Measurements from ENCODE around the gene RPA1.

RPA1 gene

DNA sequence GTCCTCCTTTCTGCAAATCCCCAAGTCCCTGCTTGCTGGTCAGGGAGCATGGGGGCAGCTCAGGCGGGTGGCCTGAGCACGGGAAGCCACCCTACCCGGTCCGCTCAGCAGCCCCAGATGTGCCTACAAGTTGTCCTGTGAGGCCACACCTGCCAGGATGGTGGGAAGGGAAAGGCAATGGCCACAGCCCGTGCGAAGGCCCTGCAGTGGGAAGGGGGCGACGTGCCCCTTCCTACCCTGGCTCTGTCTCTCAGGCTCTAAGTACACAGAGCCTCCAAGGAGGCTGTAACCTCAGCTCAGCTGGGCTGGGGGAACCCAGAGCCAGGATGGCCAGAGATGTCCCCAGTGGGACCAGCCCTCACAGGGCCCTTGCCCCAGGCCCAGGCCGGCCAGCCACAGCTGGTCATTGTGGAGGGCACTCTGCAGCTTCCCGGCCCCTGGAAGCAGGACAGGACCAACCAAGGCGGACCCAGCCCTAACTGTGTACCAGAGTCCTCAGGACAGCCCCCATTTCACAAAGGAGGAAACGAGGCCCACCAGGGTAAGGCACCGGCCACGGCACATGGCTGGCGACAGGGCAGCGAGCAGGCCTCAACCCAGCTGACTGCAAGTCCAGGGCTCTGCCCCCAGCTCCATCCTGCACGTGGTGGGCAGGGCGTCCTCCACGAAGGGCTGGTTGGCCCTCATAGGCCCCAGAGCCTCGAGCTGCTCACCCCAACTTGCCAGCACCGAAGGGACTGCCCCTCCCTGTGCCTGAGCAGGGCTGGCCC, 113.0 kb downstream of the RPA1 start:
- DNase-seq, result no peak

DNA sequence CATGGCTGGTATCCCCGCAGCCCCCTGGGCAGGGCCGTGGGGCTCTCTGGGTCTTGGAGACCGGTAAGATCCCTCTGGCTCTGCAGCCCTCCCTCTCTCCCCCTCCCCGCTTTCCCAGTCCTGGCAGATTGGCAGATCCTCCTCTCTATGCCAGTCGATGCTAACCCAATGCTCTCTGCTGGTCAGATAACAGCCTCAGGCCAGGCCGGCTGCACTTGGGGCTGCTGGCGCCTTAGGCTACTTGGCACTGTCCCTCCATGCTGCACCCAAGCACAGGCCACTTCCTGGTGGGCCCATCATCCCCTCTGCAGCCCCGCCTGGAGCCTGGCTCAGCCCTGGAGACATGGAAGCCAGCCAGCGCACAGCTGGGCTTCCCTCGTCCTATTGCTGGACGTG, 113.6 kb downstream of the RPA1 start:
- no peak for DNase-seq

DNA sequence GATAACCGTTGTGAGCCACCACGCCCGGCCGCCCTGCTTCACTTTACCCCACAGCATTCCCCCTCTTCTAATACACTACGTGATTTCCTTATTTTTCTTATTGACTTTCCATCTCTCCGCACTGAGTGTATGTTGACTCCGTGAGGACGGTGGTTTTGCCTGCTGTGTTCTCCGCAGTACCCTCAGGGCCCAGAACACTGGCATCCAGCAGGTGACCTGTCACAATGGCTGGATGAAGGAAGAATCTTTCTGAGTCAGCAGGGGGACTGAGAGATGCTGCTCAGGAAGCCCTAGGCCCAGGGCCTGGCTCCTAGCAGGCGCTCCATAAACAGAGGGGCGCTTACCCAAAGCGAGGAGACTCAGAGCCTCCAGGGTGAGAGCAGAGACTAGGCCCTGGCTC, 115.8 kb downstream of the RPA1 start:
- DNase-seq, result no peak

DNA sequence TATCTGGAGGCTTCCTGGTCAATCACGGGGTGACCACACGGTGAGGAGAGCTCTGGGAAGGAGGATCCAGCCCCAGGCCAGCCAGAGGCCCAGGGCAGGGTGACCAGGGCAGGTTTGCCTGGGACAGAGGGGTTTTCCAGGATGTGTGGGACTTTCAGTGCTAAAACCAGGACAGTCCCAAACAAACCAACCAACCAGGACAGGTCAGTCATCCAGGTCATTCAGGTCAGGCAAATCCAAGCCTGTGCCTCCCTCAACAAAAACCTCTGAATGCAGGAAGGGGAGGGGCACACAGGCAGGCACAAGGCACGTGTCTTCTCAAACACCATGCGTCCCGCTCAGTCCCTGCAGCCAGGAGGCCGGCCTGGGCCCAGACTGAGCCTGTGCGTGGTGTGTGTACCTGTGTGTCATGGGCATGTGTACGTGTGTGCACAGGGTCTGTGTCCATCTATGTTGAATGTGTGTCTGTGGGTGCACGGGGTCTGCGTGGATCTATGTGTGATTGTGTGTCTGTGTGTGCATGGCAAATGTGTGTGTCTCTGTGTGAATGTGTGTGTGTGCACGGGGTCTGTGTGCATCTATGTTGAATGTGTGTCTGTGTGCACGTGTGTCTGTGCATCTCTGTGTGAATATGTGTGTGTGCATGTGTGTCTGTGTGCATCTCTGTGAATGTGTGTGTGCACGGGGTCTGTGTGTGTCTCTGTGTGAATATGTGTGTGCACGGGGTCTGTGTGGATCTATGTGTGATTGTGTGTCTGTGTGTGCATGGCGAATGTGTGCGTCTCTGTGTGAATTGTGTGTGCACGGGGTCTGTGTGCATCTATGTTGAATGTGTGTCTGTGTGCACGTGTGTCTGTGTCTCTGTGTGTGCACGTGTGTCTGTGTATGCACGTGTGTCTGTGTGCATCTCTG, 116.5 kb downstream of the RPA1 start:
- DNase-seq, result no peak

DNA sequence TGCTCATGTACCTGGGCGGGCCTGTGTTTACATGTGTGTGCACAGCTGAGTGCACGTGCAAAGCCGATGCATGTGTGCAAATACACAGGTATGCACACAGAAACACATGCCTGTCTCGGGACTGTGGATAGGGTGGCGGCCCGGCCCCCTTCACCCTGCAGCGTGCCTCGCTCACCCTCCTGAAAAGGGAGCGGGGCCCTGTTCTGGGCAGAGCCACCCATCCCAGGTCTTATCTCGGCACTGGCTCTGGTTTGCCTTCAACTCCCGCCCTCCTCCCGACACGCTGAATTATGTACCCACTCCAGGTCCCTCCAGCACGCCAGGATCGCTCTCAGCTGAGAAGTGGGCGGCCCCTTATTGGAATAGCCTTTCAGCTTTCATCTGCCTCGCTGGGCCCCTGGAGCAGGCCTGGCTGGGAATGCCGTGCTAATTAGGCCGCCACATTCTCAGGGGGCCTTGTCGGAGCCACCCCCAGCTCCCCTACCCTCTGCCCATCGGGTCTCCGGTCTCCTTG, 117.5 kb downstream of the RPA1 start:
- no peak for DNase-seq

DNA sequence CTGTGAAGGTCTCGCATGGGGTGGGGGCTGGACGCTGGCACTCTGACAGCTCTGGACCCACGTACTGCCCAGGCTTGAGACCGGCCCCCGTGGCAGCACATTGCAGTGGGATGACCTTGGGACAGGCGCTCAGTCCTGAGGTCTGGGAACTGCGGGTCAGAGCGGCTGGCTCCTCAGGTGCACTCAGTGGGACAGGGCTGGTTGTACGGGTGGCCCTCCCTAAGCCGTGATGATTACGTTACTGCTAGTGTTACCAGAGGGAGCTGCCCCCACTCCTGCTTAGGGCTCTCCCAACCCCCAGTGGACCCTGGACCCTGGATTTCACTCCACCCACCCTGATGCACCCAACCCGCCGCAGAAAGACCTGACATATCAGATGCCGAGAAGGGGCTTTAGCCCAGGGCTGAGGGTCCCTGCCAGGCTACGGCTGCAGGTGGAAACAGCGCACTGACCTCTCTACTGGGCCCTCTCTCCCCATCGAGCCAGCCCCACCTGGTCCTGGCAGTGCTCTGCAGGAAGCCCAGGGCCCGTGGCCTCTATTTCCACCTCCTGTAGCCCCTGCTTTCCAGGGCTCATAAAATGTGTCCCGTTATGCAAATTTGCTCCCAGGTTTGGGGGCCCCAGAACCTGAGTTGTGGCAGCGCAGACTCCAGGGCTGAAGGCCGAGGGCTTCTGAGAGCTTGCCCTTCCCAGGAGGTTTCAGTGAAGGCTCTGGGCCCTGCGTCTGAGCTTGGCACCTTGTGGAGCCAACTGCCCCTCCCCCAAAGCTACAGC, 118.1 kb downstream of the RPA1 start:
- no peak for DNase-seq

DNA sequence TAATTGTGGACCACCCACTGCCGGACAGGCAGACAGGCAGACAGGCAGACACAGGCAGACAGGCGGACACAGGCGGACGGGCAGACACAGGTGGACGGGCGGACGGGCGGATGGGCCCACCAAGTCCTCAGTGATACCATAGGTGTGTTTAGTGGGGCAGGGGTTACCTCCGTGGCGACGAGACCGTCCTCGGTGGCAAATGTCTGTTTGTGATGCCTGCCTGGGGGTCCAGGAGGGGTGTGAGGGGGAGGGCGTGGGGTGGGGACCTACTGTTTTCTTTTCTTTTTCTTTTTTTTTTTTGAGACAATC, 118.7 kb downstream of the RPA1 start:
- DNase-seq, result no peak

All from KG1 (cell line).